ENCODE results near the gene RNF151. TPM values are rescaled to one million over a fixed set of nuclear protein-coding genes. Genes with fewer than 3 reads are reported as not detected.
A peak's percentile ranks its signal among the peaks of the same experiment; 100 is the strongest.
"Not testable (repeated sequence)": the region's sequence is repeated elsewhere in the genome, so short reads cannot be mapped to it uniquely, and the experiment has no call there.

The RNF151 gene
- total RNA-seq, 4 donors from 2014 or later, result not detected

- Histone ChIP-seq H3K27me3 (peaks cover 79% of the 10 kb centered on the region), H3K4me1 (peaks cover 55% of the 10 kb centered on the region), H3K9me3 (no peaks in the 10 kb centered on the region), H3K4me3 (peak overlapping the region; percentile 46), H3K36me3 (no peaks in the 10 kb centered on the region), H3K27ac (no peak overlapping the region)
- no peak for DNase-seq (ENCODE audit: low spot score in 2 of 2)
- TF ChIP-seq POLR2AphosphoS5 (IDR thresholded peaks at IDR 0.05), result no peak
- TF ChIP-seq EP300 (IDR thresholded peaks at IDR 0.05), result no peak
- no peak for TF ChIP-seq CTCF (IDR thresholded peaks at IDR 0.05)
- no peak for TF ChIP-seq POLR2A (IDR thresholded peaks at IDR 0.05)
- WGBS, result 36% methylated on average over 17 of the region's 30 CpGs
Observed at GRCh38 chr16:1919327-1919998, 47.2 kb upstream of the RNF151 start.

- Histone ChIP-seq H3K4me1 (peaks cover 52% of the 10 kb centered on the region), H3K27me3 (peaks cover 74% of the 10 kb centered on the region)
- not testable (repeated sequence) for H3K36me3 ChIP-seq; H3K9me3 ChIP-seq; H3K4me3 ChIP-seq; DNase-seq (ENCODE audit: low spot score in 2 of 2); H3K27ac ChIP-seq
- WGBS, result 66% methylated on average over 20 of the region's 21 CpGs
Observed at GRCh38 chr16:1920122-1920521, 46.5 kb upstream of the RNF151 start.

- TF ChIP-seq CTCF (IDR thresholded peaks at IDR 0.05) (no peak), POLR2A (IDR thresholded peaks at IDR 0.05) (no peak), POLR2AphosphoS5 (IDR thresholded peaks at IDR 0.05) (no peak), EP300 (IDR thresholded peaks at IDR 0.05) (no peak)
- Histone ChIP-seq H3K27ac (no peak overlapping the region), H3K9me3 (no peaks in the 10 kb centered on the region), H3K36me3 (no peaks in the 10 kb centered on the region), H3K4me3 (no peak overlapping the region), H3K4me1 (peaks cover 48% of the 10 kb centered on the region), H3K27me3 (peaks cover 74% of the 10 kb centered on the region)
- 15% methylated on average over 15 of the region's 15 CpGs for WGBS
- DNase-seq (ENCODE audit: low spot score in 2 of 2), result no peak
Observed at GRCh38 chr16:1920727-1921171, 45.9 kb upstream of the RNF151 start.

- Histone ChIP-seq H3K27me3 (peaks cover 58% of the 10 kb centered on the region), H3K4me1 (peaks cover 45% of the 10 kb centered on the region), H3K4me3 (no peak overlapping the region), H3K27ac (no peak overlapping the region), H3K9me3 (no peaks in the 10 kb centered on the region), H3K36me3 (no peaks in the 10 kb centered on the region)
- no peak for TF ChIP-seq CTCF (IDR thresholded peaks at IDR 0.05)
- TF ChIP-seq EP300 (IDR thresholded peaks at IDR 0.05), result no peak
- WGBS, result 76% methylated on average over 8 of the region's 8 CpGs
- DNase-seq (ENCODE audit: low spot score in 2 of 2), result no peak
Observed at GRCh38 chr16:1922357-1922756, 44.3 kb upstream of the RNF151 start.

- Histone ChIP-seq H3K4me1 (peaks cover 36% of the 10 kb centered on the region), H3K27ac (peak overlapping the region; percentile 8), H3K9me3 (no peaks in the 10 kb centered on the region), H3K27me3 (peaks cover 47% of the 10 kb centered on the region), H3K4me3 (no peak overlapping the region), H3K36me3 (no peaks in the 10 kb centered on the region)
- TF ChIP-seq CTCF (IDR thresholded peaks at IDR 0.05), result peak; percentile 4 to 25
- TF ChIP-seq POLR2A (IDR thresholded peaks at IDR 0.05), result no peak
- no peak for TF ChIP-seq EP300 (IDR thresholded peaks at IDR 0.05)
- no peak for TF ChIP-seq POLR2AphosphoS5 (IDR thresholded peaks at IDR 0.05)
- DNase-seq (ENCODE audit: low spot score in 2 of 2), result no peak
- WGBS, result 27% methylated on average over 10 of the region's 24 CpGs
Observed at GRCh38 chr16:1923299-1924034, 43.2 kb upstream of the RNF151 start.

All from suprapubic skin (tissue), 4 donors.